Skeletal muscle satellite cell (primary cell): ENCODE data around the gene VIPR2. TPM values are rescaled to one million over a fixed set of nuclear protein-coding genes. Genes with fewer than 3 reads are reported as not detected.
A peak's percentile ranks its signal among the peaks of the same experiment; 100 is the strongest.
"Not testable (repeated sequence)": the region's sequence is repeated elsewhere in the genome, so short reads cannot be mapped to it uniquely, and the experiment has no call there.

Experiments used
- H3K27me3 ChIP-seq: 2 replicates; pipeline ENCODE4 v1.7.0; 2013; ENCODE audit warnings: low read length; ENCODE audit not compliant: control insufficient read depth, insufficient read depth
- H3K36me3 ChIP-seq: 2 replicates; pipeline ENCODE4 v1.7.0; 2013; ENCODE audit warnings: mild to moderate bottlenecking, control low read depth, low read length; ENCODE audit not compliant: insufficient read depth
- H3K4me1 ChIP-seq: 2 replicates; pipeline ENCODE4 v1.7.0; 2013; ENCODE audit warnings: low read length; ENCODE audit not compliant: control insufficient read depth, insufficient read depth
- H3K4me2 ChIP-seq: 2 replicates; pipeline ENCODE4 v1.7.0; 2013; ENCODE audit warnings: mild to moderate bottlenecking, low read length
- H3K4me3 ChIP-seq: 2 replicates; pipeline ENCODE4 v1.7.0; 2013; ENCODE audit warnings: low read length
- H3K9ac ChIP-seq: 2 replicates; pipeline ENCODE4 v1.7.0; 2013; ENCODE audit warnings: mild to moderate bottlenecking, low read depth, low read length, moderate library complexity
- H3K9me3 ChIP-seq: replicated peaks from 2 replicates; pipeline ENCODE4 v1.7.0; 2013; ENCODE audit warnings: mild to moderate bottlenecking, control low read depth, low read length
- total RNA-seq: library from RNA; depleted of rRNA; stranded (reverse); fragments of >200 nt; gene quantifications from 2 replicates; pipeline ENCODE4 v1.2.3, GENCODE V29; 2012; rRNA removed

The VIPR2 gene
- not detected in 2 replicates for total RNA-seq

GRCh38 chr7:159144758-159145489 is at the start of gene VIPR2:
VIPR2 (minus strand) TSS chr7:159144867; CDS start chr7:159144771, 96 bp downstream.
- peak within 1 kb of the TSS; percentile 41 for H3K4me2 ChIP-seq
- no peaks in the 10 kb centered on the region for H3K4me1 ChIP-seq
- no peak within 1 kb of the TSS for H3K4me3 ChIP-seq
- H3K9me3 ChIP-seq, result peaks cover 3% of the 10 kb centered on the region
- H3K36me3 ChIP-seq, result no peaks in the 10 kb centered on the region
- H3K9ac ChIP-seq, result no peak within 1 kb of the TSS
- H3K27me3 ChIP-seq, result peaks cover 21% of the 10 kb centered on the region

GRCh38 chr7:159193543-159194090 is 49.0 kb upstream of the VIPR2 start:
- Histone ChIP-seq H3K4me2 (no peak overlapping the region), H3K4me1 (no peaks in the 10 kb centered on the region), H3K36me3 (no peaks in the 10 kb centered on the region), H3K4me3 (no peak overlapping the region), H3K27me3 (no peaks in the 10 kb centered on the region), H3K9me3 (peaks cover 11% of the 10 kb centered on the region), H3K9ac (no peak overlapping the region)

GRCh38 chr7:159192725-159193453 is 48.2 kb upstream of the VIPR2 start:
- Histone ChIP-seq H3K9ac (no peak overlapping the region), H3K9me3 (peaks cover 11% of the 10 kb centered on the region), H3K36me3 (no peaks in the 10 kb centered on the region), H3K27me3 (no peaks in the 10 kb centered on the region), H3K4me1 (no peaks in the 10 kb centered on the region), H3K4me3 (no peak overlapping the region), H3K4me2 (no peak overlapping the region)

GRCh38 chr7:159192013-159192412 is 47.3 kb upstream of the VIPR2 start:
- Histone ChIP-seq H3K4me3 (no peak overlapping the region), H3K27me3 (no peaks in the 10 kb centered on the region), H3K36me3 (no peaks in the 10 kb centered on the region), H3K4me1 (no peaks in the 10 kb centered on the region), H3K9me3 (peaks cover 11% of the 10 kb centered on the region), H3K4me2 (no peak overlapping the region), H3K9ac (no peak overlapping the region)

- H3K9me3 ChIP-seq, result peaks cover 11% of the 10 kb centered on the region
- no peak overlapping the region for H3K4me3 ChIP-seq
- H3K36me3 ChIP-seq, result no peaks in the 10 kb centered on the region
- H3K4me1 ChIP-seq, result no peaks in the 10 kb centered on the region
- H3K27me3 ChIP-seq, result no peaks in the 10 kb centered on the region
- no peak overlapping the region for H3K9ac ChIP-seq
- no peak overlapping the region for H3K4me2 ChIP-seq
These were observed 46.6 kb upstream of the VIPR2 start for GRCh38 chr7:159191236-159191635.

- Histone ChIP-seq H3K4me2 (no peak overlapping the region), H3K4me3 (no peak overlapping the region), H3K4me1 (no peaks in the 10 kb centered on the region), H3K9me3 (peaks cover 6% of the 10 kb centered on the region), H3K9ac (no peak overlapping the region), H3K27me3 (no peaks in the 10 kb centered on the region), H3K36me3 (no peaks in the 10 kb centered on the region)
These were observed 43.3 kb upstream of the VIPR2 start for GRCh38 chr7:159188011-159188410.

GRCh38 chr7:159179241-159179640 is 34.6 kb upstream of the VIPR2 start:
- Histone ChIP-seq H3K4me2 (no peak overlapping the region), H3K9ac (no peak overlapping the region), H3K36me3 (no peaks in the 10 kb centered on the region), H3K4me1 (no peaks in the 10 kb centered on the region), H3K4me3 (no peak overlapping the region), H3K27me3 (no peaks in the 10 kb centered on the region), H3K9me3 (no peaks in the 10 kb centered on the region)

GRCh38 chr7:159177284-159177953 is 32.8 kb upstream of the VIPR2 start:
- H3K9me3 ChIP-seq, result no peaks in the 10 kb centered on the region
- no peaks in the 10 kb centered on the region for H3K4me1 ChIP-seq
- H3K9ac ChIP-seq, result no peak overlapping the region
- no peak overlapping the region for H3K4me3 ChIP-seq
- H3K36me3 ChIP-seq, result no peaks in the 10 kb centered on the region
- no peaks in the 10 kb centered on the region for H3K27me3 ChIP-seq
- H3K4me2 ChIP-seq, result no peak overlapping the region

- Histone ChIP-seq H3K36me3 (no peaks in the 10 kb centered on the region), H3K4me3 (no peak overlapping the region), H3K9me3 (no peaks in the 10 kb centered on the region), H3K27me3 (no peaks in the 10 kb centered on the region), H3K4me2 (no peak overlapping the region), H3K4me1 (no peaks in the 10 kb centered on the region), H3K9ac (no peak overlapping the region)
These were observed 31.1 kb upstream of the VIPR2 start for GRCh38 chr7:159175792-159176191.

GRCh38 chr7:159175100-159175499 is 30.4 kb upstream of the VIPR2 start:
- not testable (repeated sequence) for H3K4me1 ChIP-seq

GRCh38 chr7:159172400-159172799 is 27.7 kb upstream of the VIPR2 start:
- no peaks in the 10 kb centered on the region for H3K4me1 ChIP-seq
- H3K4me2 ChIP-seq, result no peak overlapping the region
- H3K4me3 ChIP-seq, result no peak overlapping the region
- H3K9ac ChIP-seq, result no peak overlapping the region
- H3K9me3 ChIP-seq, result peaks cover 4% of the 10 kb centered on the region
- H3K36me3 ChIP-seq, result no peaks in the 10 kb centered on the region
- no peaks in the 10 kb centered on the region for H3K27me3 ChIP-seq

More at GRCh38 chr7:159175100-159175499, 30.4 kb upstream of the VIPR2 start:
- not testable (repeated sequence) for H3K4me2 ChIP-seq, H3K4me3 ChIP-seq, H3K36me3 ChIP-seq, H3K27me3 ChIP-seq, H3K9ac ChIP-seq, H3K9me3 ChIP-seq
